ENCODE measurements around the gene FLYWCH1. TPM values are rescaled to one million over a fixed set of nuclear protein-coding genes. Genes with fewer than 3 reads are reported as not detected.

Gene FLYWCH1
- total RNA-seq: 10 to 100 TPM; 31.3 to 49.8 (median 41.5) TPM

DNA sequence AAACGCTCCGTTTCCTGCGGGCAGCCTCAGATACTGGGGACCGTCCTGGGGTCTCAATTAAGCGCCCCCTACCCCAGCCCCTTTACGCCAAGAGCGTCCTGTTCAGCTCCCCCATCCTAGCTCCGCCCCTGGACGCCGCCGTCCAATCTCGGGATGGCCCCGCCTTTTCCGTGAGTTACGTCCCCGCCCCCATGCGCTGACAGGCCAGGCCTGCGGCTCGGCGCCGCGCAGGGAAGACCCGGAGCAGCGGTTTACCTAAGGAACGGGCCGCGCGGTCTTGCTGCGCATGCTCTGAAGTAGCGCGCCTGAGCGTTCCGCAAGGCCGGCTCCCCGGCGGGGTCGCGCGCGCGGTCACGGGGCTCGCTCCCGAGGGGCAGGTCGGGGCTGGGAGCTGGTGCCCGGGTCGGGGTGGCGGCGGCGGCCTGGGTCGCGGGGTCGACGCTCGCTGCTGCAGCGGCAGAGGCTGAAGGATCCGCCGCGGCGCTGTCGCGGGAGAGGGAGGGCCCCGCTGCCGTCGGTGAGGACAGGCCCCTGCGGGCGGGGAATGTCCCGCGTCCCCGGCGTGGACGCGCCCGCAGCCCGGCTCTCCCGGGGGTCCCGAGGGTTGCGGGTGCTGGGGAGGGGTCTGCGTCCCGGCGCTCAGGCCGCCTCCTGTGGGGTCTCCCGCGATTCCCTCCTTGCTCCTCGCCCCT lies at the start of gene FLYWCH1:
TSS of gene FLYWCH1 (plus strand) at position 294 of the 692 bp plus-strand sequence. CDS start 17,755 bp downstream, outside the sequence.
- peaks cover 5 to 7% of the 10 kb centered on the region in 2 donors for H3K36me3 ChIP-seq
- intact Hi-C loops (cut with DNase I): no loop called here
- TF ChIP-seq POLR2A (IDR thresholded peaks at IDR 0.05) (peak in 1 of 2 donors; percentile 80), CTCF (IDR thresholded peaks at IDR 0.05) (no peak)
- peaks cover 6 to 23% of the 10 kb centered on the region in 2 donors for H3K4me1 ChIP-seq
- peak within 1 kb of the TSS; percentile 63 to 89 (median 83) for H3K27ac ChIP-seq
- 1% methylated on average over 27 to 41 of the region's 85 CpGs for WGBS, 2 donors
- no peaks in the 10 kb centered on the region for H3K9me3 ChIP-seq
- no peaks in the 10 kb centered on the region for H3K27me3 ChIP-seq
- peak within 1 kb of the TSS; percentile 59 to 92 (median 84) for H3K4me3 ChIP-seq (replicated peaks in 1 of 3)
- DNase-seq: peak; percentile 99

- Histone ChIP-seq H3K27me3 (no peaks in the 10 kb centered on the region), H3K9me3 (no peaks in the 10 kb centered on the region), H3K4me3 (replicated peaks in 1 of 3) (no peak overlapping the region), H3K27ac (no peak overlapping the region), H3K36me3 (no peaks in the 10 kb centered on the region), H3K4me1 (peaks cover 4 to 6% of the 10 kb centered on the region in 2 donors)
- no peak for DNase-seq
- 53 to 62% methylated on average over 4 of the region's 4 CpGs for WGBS, 2 donors
- intact Hi-C loops (cut with DNase I): no loop called here
- TF ChIP-seq POLR2A (IDR thresholded peaks at IDR 0.05) (no peak), CTCF (IDR thresholded peaks at IDR 0.05) (no peak)
Observed at GRCh38 chr16:2865651-2866050, 46.1 kb upstream of the FLYWCH1 start.

- Histone ChIP-seq H3K36me3 (no peaks in the 10 kb centered on the region), H3K4me1 (peaks cover 4 to 6% of the 10 kb centered on the region in 2 donors), H3K4me3 (replicated peaks in 1 of 3) (no peak overlapping the region), H3K9me3 (no peaks in the 10 kb centered on the region), H3K27me3 (no peaks in the 10 kb centered on the region), H3K27ac (no peak overlapping the region)
- WGBS, 2 donors: 53 to 88% methylated on average over 3 to 4 of the region's 4 CpGs
- TF ChIP-seq CTCF (IDR thresholded peaks at IDR 0.05) (no peak), POLR2A (IDR thresholded peaks at IDR 0.05) (no peak)
- no peak for DNase-seq
- intact Hi-C loops (cut with DNase I): no loop called here
Observed at GRCh38 chr16:2866431-2866830, 45.3 kb upstream of the FLYWCH1 start.

DNA sequence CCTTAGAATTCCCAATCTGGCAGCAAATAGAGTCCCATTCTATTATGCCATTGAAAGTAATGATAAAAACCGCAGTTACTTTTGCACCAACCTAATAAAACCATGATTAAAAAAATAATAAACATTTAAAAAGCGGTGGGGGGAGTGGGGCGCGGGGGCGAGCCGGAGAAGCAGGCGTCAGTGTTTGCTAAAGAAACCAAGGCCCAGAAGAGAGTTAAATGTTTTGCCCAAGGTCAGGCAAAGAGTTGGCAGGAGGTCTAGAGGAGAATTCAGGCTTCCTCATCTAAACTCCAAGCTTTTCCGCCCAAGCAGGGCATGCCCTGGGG lies 44.1 kb upstream of the FLYWCH1 start:
- Histone ChIP-seq H3K4me1 (peaks cover 4 to 6% of the 10 kb centered on the region in 2 donors), H3K36me3 (no peaks in the 10 kb centered on the region), H3K27me3 (no peaks in the 10 kb centered on the region), H3K9me3 (no peaks in the 10 kb centered on the region), H3K27ac (peak overlapping the region; percentile 81 to 92 (median 86)), H3K4me3 (replicated peaks in 1 of 3) (peak overlapping the region in 1 of 3 donors; percentile 34)
- WGBS, 2 donors: 38 to 69% methylated on average over 8 of the region's 8 CpGs
- TF ChIP-seq CTCF (IDR thresholded peaks at IDR 0.05): no peak
- TF ChIP-seq POLR2A (IDR thresholded peaks at IDR 0.05): no peak
- intact Hi-C loops (cut with DNase I): no loop called here
- no peak for DNase-seq

DNA sequence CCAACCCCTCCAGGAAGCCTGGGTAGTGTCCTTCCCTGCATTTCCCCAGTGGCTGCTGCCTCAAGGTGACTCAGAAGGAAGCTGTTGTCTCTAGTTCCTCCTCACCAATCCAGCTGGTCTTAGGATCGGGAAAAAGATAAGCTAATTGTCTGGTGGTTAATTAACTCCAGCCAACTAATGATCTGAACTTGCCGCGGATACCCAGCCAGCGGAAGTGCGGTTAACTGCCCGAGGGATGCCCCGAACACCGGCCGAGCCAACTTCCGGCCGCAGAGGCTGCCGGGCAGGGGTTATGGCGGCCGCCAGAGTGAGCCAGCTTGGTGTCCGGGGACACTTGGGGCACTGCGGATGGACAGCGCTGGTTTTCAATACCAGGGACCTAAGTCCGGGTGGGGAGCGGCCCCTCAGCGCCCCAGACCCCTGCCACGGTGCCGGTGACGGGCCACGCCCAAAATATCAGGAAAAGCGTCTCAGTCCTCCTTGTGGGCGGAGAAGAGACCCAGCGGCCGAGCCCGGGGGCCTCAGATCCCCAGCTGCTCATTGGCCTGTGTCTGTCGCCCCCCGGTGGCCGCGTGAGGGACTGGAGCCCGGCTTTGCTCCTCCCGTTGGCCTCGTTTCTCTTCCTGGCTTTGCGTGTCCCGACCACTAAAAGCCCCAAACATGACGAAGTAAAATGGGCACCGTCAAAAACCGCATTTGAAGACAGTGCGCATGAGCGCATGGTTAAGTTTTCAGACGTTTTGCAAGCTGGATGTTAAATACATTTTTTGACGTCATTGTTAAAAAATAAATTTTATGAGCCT lies 43.5 kb upstream of the FLYWCH1 start:
- Histone ChIP-seq H3K9me3 (no peaks in the 10 kb centered on the region), H3K4me3 (replicated peaks in 1 of 3) (peak overlapping the region; percentile 34 to 85 (median 54)), H3K36me3 (no peaks in the 10 kb centered on the region), H3K27me3 (no peaks in the 10 kb centered on the region), H3K4me1 (peaks cover 4 to 6% of the 10 kb centered on the region in 2 donors), H3K27ac (peak overlapping the region; percentile 81 to 92 (median 86))
- 1 to 4% methylated on average over 8 to 28 of the region's 45 CpGs for WGBS, 2 donors
- peak; percentile 93 to 94 for DNase-seq
- intact Hi-C loops (cut with DNase I): no loop called here
- TF ChIP-seq POLR2A (IDR thresholded peaks at IDR 0.05) (peak in 1 of 2 donors; percentile 59), CTCF (IDR thresholded peaks at IDR 0.05) (peak; percentile 88 to 99 (median 93))
